NCI-H1105 treated with DMSO at 0.1 percent for 48 hours (cell line): ENCODE results near the gene FAM72B.
"Not testable (repeated sequence)": the region's sequence is repeated elsewhere in the genome, so short reads cannot be mapped to it uniquely, and the experiment has no call there.

Experiments
- DNase-seq: peaks from one replicate; lab custom pipeline; 2025; lab: John Stamatoyannopoulos, UW

FAM72B gene

DNA sequence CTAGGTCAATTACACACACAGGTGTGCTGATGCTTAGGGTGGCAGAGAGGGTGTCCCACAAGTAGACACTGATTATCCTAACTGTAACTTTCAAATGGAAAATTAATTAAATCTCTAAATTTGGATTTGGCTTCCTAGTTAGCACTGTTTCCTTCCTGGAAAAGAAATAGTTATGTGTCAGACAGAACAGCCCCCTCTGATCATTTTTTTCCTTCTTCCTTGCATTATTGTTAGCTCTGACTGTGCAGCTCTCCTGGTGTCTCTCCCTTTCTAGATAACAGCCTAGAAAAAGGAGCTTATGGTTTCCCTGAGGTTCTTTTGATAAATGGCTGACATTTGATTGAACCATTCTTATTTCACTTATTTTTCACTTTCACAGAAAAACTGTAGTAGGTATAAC lies 31.4 kb downstream of the FAM72B start:
- not testable (repeated sequence) for DNase-seq

DNA sequence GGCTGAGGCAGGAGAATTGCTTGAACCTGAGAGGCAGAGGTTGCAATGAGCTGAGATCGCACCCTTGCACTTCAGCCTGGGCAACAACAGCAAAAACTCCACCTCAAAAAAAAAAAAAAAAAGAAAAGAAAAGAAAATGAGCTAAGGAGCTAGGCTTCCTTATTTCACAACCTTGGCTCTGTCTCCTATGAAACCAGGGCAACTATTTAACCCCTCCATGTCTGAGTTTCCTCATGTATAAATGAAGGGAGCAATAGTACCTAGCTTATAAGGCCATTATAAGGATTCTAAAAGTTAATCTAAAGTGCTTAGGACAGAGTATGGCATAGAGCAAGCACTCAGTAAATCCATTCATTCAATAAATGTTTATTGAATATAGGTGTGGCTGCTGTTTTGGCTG lies 32.8 kb downstream of the FAM72B start:
- DNase-seq = not testable (repeated sequence)

DNA sequence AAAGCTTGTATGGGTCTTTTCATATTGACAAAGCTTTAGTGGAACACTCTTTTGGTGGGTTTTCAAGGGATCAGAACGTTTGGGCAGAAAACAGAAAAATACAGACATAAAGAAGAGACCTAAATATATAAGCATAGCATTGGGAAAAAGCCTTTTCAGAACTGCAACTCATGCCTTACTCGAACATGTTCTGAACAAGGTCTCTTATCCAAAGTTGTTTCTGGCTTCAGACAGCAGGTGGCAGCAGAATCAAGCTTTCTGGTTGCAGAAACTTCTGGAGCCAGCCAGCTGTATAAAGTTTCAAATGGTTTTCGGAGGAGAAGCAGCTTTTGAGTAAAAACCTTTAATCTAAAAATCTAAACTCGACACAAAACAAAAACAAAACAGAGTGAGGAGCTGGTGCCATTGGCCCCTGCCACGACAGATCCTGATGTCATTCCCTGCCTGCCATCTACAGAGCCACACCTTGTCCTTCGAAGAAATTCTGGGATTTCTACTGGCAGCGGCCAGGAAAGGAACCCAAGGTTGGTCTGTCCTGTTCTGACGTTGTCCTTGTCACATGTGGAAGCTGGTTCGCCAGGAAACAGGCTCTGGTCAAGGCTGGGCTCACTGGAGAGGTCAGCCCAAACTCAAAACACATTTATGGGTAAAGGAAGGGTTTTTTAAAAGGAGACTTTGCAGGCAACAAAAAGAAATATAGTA lies 35.5 kb downstream of the FAM72B start:
- DNase-seq = not testable (repeated sequence)

DNA sequence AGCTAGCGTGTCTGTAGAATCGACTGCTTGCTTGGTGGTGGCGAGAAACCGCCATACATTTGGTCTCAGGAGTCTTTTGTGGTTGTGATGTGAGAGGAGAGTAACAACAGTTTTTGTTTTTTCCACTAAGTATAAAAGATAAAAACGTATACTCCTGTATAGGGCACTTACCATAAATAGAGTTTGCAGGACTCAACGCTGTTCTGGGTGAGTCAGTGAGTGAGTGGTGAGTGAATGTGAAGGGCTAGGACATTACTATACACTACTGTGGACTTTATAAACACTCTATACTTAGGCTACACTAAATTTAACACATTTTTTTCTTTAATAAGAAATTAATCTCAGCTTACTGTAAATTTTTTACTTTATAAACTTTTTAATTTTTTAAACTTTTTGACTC lies 43.7 kb downstream of the FAM72B start:
- not testable (repeated sequence) for DNase-seq

DNA sequence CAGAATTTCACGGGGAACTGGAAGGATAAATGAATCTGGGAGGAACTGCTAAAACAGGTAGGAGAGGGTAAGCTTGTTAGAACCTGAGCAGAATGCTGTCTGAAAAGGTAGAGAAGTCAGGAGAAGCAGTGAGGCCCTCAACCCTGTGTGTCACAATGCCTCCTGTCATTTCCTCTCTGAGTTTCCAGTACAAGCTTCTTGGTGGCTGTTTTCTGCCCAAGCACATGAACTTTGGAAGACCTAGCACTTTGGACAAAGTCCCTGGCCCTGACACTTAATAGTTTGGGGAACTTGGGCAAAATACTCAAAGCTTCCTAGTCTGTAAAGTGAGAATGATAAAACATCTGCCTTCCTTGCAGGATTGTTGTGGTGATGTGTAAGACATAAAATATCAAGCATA lies 52.6 kb downstream of the FAM72B start:
- not testable (repeated sequence) for DNase-seq

DNA sequence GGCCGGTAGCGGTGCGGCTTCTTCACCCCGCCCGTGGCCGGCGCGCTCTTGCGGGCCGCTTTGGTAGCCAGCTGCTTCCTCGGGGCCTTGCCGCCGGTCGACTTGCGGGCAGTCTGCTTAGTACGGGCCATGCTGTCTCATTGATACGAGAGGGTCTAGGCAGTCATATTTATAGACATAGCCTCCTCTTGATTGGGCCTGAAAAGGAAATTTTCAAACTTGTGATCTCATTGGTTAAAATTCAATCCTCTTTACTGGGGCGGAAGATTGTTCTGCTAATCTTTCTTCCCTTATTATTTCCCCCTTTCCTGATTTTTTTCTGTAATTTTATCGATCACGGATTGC lies 65.7 kb downstream of the FAM72B start:
- not testable (repeated sequence) for DNase-seq
